ENCODE results near the gene USP36.
"Not testable (repeated sequence)": the region's sequence is repeated elsewhere in the genome, so short reads cannot be mapped to it uniquely, and the experiment has no call there.

DNA sequence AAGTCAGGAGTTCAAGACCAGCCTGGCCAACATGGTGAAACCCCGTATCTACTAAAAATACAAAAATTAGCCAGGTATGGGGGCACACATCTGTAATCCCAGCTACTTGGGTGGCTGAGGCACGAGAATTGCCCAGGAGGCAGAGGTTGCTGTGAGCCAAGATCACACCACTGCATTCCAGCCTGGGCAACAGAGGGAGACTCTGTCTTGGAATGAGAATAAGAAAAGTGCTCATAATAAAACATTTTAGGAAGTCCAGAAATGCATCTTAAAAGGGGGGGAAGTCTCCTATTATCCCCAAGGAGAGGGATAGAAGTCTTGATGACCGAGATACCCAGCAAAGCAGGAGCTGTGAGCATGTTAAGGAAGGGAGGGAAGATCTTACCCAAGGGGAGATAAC lies 26.4 kb upstream of the USP36 start:
- TF ChIP-seq, protein P1, sequence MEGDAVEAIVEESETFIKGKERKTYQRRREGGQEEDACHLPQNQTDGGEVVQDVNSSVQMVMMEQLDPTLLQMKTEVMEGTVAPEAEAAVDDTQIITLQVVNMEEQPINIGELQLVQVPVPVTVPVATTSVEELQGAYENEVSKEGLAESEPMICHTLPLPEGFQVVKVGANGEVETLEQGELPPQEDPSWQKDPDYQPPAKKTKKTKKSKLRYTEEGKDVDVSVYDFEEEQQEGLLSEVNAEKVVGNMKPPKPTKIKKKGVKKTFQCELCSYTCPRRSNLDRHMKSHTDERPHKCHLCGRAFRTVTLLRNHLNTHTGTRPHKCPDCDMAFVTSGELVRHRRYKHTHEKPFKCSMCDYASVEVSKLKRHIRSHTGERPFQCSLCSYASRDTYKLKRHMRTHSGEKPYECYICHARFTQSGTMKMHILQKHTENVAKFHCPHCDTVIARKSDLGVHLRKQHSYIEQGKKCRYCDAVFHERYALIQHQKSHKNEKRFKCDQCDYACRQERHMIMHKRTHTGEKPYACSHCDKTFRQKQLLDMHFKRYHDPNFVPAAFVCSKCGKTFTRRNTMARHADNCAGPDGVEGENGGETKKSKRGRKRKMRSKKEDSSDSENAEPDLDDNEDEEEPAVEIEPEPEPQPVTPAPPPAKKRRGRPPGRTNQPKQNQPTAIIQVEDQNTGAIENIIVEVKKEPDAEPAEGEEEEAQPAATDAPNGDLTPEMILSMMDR (conservative IDR thresholded peaks at IDR 0.05 in 1 of 2, IDR thresholded peaks at IDR 0.05 in 1 of 2; ENCODE audit: extremely low read depth in 1 of 2, insufficient read depth in 1 of 2, low read depth in 1 of 2, low read length in 2 of 2) = not testable (repeated sequence)
- TF ChIP-seq EZH2 (IDR thresholded peaks at IDR 0.05; ENCODE audit: borderline replicate concordance, low read length) = not testable (repeated sequence)

All from mammary epithelial cell (primary cell).